Measurements from ENCODE around the gene PRDM5.

PRDM5 gene

DNA sequence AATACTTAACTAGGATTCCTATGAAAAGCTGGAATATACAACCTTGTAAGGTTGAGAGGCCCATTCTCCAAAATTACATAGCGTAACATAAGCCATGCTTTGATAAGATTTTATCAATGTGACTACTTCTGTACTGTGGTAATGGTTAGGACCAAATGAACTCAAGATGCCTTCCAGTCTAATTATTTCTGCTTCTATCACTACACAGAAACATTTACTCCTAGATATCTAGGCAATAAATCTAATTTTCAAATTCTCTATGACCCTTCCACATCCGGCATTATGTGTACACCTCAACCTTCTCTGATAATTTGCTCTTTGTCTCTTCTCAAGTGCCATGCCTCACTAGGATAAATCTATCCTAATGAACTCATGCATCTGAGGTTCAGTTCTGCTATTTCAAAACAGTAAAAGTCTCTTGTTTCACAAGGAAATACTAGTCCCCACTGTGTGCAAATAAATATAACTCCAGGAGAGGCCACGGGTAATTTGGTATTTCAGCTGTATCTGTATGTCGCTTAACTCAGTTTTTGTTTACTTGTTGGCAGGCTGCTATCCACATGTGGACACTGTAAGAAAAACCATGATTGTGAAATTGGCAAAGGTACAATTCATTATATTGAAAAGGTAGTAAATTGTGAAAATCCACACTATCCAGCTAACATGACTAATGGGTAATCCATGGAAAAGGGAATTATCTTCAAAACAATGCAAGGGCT lies 93.3 kb downstream of the PRDM5 start:
- Histone ChIP-seq H3K9me3 (ENCODE audit: low read length) (peaks cover 6% of the 10 kb centered on the region; the same call in 1 of the 2 replicates), H3K27ac (ENCODE audit: low read depth, low read length, poor library complexity, severe bottlenecking) (no peak overlapping the region), H3K36me3 (ENCODE audit: insufficient read depth, low read length) (no peaks in the 10 kb centered on the region), H4K20me1 (ENCODE audit: insufficient read depth, low read length) (no peaks in the 10 kb centered on the region), H3K79me2 (ENCODE audit: insufficient read depth, low read length) (no peaks in the 10 kb centered on the region), H3F3A (ENCODE audit: insufficient read depth, low read length) (no peaks in the 10 kb centered on the region), H2AFZ (ENCODE audit: low read length) (no peak overlapping the region), H3K9me2 (ENCODE audit: low read depth, low read length) (no peaks in the 10 kb centered on the region), H3K4me2 (ENCODE audit: low read length) (no peak overlapping the region), H3K4me1 (ENCODE audit: insufficient read depth, low read length, severe bottlenecking) (peaks cover 7% of the 10 kb centered on the region), H3K27me3 (ENCODE audit: insufficient read depth, low read length) (no peaks in the 10 kb centered on the region), H3K9ac (ENCODE audit: low read length) (no peak overlapping the region), H3K4me3 (ENCODE audit: low read depth, low read length, poor library complexity, severe bottlenecking) (no peak overlapping the region)
- TF ChIP-seq EZH2 (IDR thresholded peaks at IDR 0.05; ENCODE audit: borderline replicate concordance, low read length) = no peak
- TF ChIP-seq, protein P1, sequence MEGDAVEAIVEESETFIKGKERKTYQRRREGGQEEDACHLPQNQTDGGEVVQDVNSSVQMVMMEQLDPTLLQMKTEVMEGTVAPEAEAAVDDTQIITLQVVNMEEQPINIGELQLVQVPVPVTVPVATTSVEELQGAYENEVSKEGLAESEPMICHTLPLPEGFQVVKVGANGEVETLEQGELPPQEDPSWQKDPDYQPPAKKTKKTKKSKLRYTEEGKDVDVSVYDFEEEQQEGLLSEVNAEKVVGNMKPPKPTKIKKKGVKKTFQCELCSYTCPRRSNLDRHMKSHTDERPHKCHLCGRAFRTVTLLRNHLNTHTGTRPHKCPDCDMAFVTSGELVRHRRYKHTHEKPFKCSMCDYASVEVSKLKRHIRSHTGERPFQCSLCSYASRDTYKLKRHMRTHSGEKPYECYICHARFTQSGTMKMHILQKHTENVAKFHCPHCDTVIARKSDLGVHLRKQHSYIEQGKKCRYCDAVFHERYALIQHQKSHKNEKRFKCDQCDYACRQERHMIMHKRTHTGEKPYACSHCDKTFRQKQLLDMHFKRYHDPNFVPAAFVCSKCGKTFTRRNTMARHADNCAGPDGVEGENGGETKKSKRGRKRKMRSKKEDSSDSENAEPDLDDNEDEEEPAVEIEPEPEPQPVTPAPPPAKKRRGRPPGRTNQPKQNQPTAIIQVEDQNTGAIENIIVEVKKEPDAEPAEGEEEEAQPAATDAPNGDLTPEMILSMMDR (IDR thresholded peaks at IDR 0.05; ENCODE audit: low read length) = no peak

DNA sequence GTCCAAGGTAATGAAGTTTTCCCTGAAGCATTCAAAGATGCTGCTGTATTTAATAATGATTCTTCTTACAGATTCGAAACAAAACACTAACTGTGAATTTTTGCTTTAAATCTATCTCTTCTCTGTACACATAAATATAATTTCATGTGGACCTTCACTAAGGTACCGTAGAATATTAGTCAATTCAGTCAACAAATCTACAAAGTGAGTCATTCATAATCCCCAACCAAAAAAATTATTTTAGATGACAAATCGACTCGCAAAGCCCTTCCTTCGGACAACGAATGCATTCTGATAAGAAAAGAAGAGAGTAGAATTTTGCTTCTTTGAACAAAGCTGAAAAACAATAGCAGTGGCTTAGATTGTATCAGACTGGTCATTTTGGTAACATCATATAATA lies 95.7 kb downstream of the PRDM5 start:
- Histone ChIP-seq H3K4me3 (ENCODE audit: low read depth, low read length, poor library complexity, severe bottlenecking) (no peak overlapping the region), H3K9ac (ENCODE audit: low read length) (no peak overlapping the region), H3K9me3 (ENCODE audit: low read length) (no peaks in the 10 kb centered on the region), H3K9me2 (ENCODE audit: low read depth, low read length) (no peaks in the 10 kb centered on the region), H3F3A (ENCODE audit: insufficient read depth, low read length) (no peaks in the 10 kb centered on the region), H3K79me2 (ENCODE audit: insufficient read depth, low read length) (no peaks in the 10 kb centered on the region), H4K20me1 (ENCODE audit: insufficient read depth, low read length) (no peaks in the 10 kb centered on the region), H3K4me2 (ENCODE audit: low read length) (no peak overlapping the region), H3K27ac (ENCODE audit: low read depth, low read length, poor library complexity, severe bottlenecking) (no peak overlapping the region), H3K36me3 (ENCODE audit: insufficient read depth, low read length) (no peaks in the 10 kb centered on the region), H3K27me3 (ENCODE audit: insufficient read depth, low read length) (no peaks in the 10 kb centered on the region), H3K4me1 (ENCODE audit: insufficient read depth, low read length, severe bottlenecking) (no peaks in the 10 kb centered on the region), H2AFZ (ENCODE audit: low read length) (no peak overlapping the region)
- TF ChIP-seq, protein P1 (IDR thresholded peaks at IDR 0.05; ENCODE audit: low read length) = no peak
- TF ChIP-seq EZH2 (IDR thresholded peaks at IDR 0.05; ENCODE audit: borderline replicate concordance, low read length) = no peak

DNA sequence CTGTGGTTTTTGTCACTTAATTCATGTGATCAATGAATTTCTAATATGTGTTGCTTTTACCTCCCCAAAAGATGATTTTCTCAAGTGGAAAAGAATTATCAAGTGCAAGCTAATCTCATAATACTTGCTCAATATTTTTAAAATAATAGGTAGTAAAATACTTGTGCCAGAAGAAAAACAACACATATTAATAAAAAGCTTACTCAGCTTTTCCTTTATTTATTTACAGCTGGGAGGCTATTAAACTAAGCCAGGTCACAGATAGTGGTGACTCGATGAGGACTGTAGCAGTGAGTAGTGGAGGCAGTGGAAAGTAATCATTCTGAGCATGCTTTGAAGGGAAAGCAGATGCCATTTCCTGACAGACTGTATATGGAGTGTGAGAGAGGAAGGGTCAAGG lies 96.1 kb downstream of the PRDM5 start:
- Histone ChIP-seq H3K27me3 (ENCODE audit: insufficient read depth, low read length) (no peaks in the 10 kb centered on the region), H3K9me3 (ENCODE audit: low read length) (no peaks in the 10 kb centered on the region), H3K9me2 (ENCODE audit: low read depth, low read length) (no peaks in the 10 kb centered on the region), H3K4me1 (ENCODE audit: insufficient read depth, low read length, severe bottlenecking) (no peaks in the 10 kb centered on the region), H3K27ac (ENCODE audit: low read depth, low read length, poor library complexity, severe bottlenecking) (no peak overlapping the region), H3K4me3 (ENCODE audit: low read depth, low read length, poor library complexity, severe bottlenecking) (no peak overlapping the region), H3F3A (ENCODE audit: insufficient read depth, low read length) (no peaks in the 10 kb centered on the region), H4K20me1 (ENCODE audit: insufficient read depth, low read length) (no peaks in the 10 kb centered on the region), H2AFZ (ENCODE audit: low read length) (no peak overlapping the region), H3K4me2 (ENCODE audit: low read length) (no peak overlapping the region), H3K36me3 (ENCODE audit: insufficient read depth, low read length) (no peaks in the 10 kb centered on the region), H3K9ac (ENCODE audit: low read length) (no peak overlapping the region), H3K79me2 (ENCODE audit: insufficient read depth, low read length) (no peaks in the 10 kb centered on the region)
- TF ChIP-seq, protein P1 (IDR thresholded peaks at IDR 0.05; ENCODE audit: low read length) = no peak

Measured in OCI-LY1 (cell line).